ENCODE results near the gene CPN1.
"Not testable (repeated sequence)": the region's sequence is repeated elsewhere in the genome, so short reads cannot be mapped to it uniquely, and the experiment has no call there.

CPN1 gene

DNA sequence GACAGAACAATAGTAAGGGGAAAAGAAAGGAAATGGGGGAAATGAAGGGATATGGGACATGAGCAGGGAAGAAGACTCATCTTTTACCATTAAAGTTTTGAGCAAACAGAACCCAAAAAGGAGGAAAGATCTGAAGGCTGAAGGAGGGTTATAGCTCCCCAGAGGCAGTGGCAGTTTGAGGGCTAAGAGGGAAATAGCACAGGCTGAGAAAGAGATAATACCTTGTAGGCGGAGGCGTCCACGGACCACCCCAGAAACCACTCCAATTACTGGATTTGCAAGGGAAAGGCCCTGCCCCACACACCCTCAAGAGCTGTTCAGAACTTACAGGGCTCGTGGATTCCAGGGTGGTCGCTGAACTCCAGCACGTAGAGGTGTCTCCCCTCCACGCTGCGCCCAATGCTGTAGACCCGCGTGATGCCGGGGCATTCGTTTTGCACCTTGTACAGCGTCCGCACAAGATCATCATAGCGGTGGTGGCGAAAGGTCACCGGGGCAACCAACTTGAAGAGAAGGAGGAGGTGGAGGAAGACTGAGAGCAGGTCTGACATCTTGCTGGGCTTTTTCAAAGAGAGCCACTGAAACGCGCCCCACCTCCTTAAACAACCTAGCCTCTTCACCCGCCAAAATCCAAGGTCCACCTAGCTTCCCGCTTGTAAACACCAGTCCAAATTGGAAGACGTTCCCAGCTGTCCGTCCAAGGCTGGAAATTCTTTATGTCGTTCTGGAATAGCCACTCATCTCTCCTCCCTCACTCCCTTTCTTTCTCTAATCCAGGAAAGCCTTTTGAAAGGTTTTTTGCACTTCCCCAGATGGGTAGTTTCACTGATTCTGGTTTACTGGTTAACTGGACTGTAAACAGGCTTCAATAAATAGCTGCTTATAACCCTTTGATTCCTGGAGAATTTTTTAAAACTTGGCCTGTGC lies at the start of gene CPN1:
Gene CPN1, minus strand, starts transcription at position 795 of the 927 bp plus-strand sequence. Its CDS starts 244 bp downstream, at position 551.
- no peak for DNase-seq (ENCODE audit: low spot score)

DNA sequence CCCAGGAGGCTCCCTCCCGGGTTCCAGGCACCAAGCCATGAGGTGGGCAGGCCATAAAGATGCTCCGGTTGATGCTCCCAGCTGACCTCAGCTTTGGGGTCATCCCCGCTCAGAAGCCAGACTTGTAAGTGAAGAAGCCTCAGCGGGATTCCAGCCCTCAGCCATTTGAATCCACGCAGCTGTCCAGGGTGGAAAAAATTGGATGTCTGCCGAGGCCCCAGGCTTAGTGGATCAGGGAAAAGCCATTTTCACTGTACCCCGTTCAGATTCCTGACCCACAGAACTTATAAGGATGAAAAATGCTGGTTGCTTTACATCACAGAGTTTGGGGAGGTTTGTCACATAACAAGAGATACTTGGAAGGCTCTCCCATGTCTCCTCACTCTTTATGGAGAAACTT lies 49.2 kb upstream of the CPN1 start:
- DNase-seq (ENCODE audit: low spot score): no peak

DNA sequence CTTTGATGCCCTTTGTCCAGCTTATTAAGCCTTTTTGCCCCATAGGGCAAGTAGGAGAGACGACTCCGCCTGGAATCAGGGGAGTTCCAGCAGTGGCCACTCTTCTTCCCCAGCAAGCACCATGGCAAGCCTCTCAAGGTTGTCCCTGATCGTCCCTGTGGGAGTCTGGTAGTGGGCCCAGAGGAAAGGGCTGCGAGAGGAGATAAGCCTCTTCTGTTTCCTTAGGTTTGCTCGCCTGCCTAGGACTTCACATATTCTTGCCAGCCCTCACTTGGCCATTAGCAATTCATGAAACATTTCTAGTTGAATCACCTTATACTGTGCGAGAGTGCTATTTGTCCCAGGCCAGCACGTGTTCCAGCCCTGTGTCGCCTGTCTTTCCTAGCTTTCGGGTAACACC lies 47.8 kb upstream of the CPN1 start:
- no peak for DNase-seq (ENCODE audit: low spot score)

DNA sequence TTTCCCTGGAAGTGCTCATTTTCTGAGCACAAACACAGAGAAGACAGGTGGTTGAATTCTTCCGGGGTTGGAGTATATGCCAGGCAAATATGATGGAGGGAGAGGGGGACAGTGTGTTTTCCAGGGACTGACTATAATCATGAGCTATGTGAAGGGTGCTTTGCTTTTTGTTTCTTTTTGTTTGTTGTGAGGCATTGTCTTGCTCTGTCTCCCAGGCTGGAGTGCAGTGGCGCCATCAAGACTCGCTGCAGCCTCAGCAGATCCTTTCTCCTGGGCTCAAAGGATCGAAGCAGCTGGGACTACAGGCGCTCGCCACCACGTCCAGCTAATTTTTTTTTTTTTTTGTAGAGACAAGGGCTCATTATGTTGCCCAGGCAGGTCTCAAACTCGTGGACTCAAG lies 47.3 kb upstream of the CPN1 start:
- no peak for DNase-seq (ENCODE audit: low spot score)

DNA sequence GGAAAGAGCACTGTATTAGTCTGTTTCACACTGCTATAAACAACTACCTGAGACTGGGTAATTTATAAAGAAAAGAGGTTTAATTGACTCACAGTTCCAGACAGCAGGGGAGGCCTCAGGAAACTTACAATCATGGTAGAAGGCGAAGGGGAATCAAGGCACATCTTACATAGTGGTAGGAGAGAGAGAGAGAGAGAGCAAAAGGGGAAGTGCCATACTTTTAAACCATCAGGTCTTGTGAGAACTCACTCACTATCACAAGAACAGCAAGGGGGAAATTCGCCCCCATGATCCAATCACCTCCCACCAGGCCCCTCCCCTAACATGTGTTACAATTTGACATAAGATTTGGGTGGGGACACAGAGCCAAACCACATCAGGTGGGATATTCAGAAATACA lies 43.7 kb upstream of the CPN1 start:
- DNase-seq (ENCODE audit: low spot score): not testable (repeated sequence)

DNA sequence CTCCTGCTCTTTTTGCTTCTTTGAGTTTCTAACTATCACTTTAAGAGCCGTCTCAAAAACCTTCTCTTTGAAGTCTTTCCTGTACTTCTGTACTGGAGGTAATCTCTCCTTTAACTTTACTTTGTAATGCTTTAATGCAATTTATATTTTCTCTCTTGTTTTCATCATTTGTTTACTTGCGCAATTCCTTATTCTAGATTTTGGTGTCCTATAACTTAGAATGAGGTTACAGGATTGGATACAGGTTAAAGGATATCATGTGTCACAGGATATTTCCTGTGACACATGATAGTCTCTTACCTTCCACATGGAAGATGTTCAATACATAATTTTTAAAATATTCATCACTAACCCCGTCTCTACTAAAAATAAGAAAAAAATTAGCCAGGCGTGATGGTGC lies 42.4 kb upstream of the CPN1 start:
- no peak for DNase-seq (ENCODE audit: low spot score)

DNA sequence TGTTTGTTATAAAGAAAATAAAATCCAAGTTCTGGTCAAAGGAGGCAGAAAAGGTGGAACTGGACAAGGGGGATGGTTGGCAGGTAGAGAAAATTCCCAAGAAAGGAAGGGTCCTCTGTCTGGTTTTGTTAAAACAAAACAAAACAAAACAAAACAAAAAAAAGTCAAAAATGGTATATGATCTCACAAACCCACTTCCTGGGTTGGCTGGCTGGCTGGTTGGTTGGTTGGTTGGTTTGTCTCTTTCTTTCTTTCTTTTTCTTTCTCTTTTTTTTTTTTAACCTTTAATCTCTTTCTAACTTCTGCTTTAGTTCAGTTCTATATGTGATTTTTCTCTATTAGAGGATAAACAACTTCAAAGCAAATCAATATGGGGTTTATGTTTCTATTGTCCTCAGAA lies 41.1 kb upstream of the CPN1 start:
- no peak for DNase-seq (ENCODE audit: low spot score)

DNA sequence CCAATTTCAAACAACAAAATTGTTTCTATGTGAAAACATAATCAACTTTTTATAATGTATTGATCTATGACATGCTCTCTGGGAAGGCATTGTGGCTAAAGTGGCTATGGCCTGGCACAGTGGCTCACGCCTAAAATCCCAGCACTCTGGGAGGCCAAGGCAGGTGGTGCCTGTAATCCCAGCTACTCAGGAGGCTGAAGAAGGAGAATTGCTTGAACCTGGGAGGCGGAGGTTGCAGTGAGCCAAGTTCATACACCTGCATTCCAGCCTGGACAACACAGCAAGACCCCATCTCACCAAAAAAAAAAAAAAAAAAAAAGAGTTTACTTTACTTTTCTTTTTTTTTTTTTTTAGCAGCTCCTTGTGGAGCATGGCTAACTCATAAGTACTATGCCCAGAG lies 38.9 kb upstream of the CPN1 start:
- no peak for DNase-seq (ENCODE audit: low spot score)

DNA sequence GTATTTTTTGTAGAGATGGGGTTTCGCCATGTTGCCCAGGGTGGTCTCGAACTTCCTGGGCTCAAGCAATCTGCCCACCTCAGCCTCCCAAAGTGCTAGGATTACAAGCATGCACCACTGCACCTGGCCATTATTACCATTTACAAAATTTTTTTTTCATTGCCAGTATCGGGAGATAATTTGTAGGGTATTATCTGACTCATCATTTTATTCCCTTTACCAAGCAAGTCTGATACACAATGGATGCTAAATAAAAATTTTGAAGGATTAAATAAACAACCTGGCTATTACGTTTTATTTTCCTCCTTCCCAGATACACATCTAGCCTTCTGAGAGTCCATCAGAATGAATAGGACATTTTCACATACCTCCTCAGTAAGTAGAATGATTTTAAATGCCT lies 38.1 kb upstream of the CPN1 start:
- DNase-seq (ENCODE audit: low spot score): no peak

DNA sequence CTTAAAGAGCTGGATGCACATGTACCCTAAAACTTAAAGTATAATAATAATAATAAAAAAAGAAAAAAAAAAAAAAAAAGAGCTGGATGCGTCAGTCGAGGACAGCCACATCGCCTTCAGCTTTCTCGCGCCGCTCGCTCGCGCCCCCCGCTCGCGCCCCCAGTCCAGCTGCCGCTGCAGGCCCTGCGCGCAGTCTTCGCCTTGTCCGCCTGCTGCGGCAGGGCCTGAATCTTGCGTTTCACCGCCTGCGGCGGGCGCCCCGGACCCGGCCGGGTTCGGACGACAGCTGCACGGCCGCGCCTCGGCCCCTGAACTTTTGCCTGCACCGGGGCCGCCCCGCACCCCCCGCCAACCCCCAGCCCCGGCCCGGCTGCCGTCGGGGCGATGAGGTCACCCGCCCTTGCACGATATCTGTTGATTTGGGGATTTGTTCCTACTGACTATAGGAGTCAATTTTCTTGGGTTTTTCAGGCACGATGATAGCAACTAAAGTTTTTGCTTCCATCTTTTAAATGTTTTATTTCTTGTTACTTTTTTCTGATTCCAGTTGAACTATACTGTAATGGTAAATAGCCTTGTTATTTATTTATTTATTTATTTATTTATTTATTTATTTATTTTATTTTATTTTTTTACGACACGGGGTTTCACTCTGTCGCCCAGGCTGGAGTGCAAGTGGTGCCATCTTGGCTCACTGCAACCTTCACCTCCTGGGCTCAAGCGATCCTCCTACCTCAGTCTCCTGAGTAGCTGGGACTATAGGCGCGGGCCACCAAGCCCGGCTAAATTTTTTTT lies 33.5 kb upstream of the CPN1 start:
- DNase-seq (ENCODE audit: low spot score): no peak

DNA sequence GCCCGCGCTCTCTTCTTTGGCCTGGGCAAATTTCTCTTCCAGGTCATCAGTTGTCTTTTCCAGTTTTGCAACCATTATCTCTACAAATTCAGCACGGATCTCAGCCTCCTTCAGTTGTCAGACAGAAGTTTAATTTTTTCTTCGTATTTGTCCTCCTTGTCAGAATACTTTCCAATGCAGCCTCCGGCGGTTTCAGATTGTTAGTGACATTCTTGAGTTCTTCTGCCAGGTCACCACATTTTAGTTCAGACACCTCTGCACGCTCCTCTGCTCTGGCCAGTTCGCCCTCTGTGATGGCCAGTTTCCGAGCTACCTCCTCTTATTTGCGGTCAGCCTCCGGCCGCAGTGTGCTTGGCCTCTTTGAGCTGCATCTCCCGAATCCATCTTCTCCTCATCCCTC lies 32.8 kb upstream of the CPN1 start:
- DNase-seq (ENCODE audit: low spot score): no peak

DNA sequence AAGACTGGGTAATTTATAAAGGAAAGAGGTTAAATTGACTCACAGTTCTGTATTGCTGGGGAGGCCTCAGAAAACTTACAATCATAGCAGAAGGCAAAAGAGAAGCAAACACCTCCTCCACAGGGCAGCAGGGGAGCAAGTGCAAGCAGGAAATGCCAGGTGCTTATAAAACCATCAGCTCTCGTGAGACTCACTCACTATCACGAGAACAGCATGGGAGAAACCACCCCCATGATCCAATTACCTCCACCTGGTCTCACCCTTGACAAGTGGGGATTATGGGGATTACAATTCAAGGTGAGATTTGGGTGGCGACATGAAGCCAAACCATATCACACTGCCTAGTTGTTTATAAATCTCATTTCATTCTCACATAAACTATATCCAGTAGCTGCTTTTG lies 28.0 kb upstream of the CPN1 start:
- no peak for DNase-seq (ENCODE audit: low spot score)

DNA sequence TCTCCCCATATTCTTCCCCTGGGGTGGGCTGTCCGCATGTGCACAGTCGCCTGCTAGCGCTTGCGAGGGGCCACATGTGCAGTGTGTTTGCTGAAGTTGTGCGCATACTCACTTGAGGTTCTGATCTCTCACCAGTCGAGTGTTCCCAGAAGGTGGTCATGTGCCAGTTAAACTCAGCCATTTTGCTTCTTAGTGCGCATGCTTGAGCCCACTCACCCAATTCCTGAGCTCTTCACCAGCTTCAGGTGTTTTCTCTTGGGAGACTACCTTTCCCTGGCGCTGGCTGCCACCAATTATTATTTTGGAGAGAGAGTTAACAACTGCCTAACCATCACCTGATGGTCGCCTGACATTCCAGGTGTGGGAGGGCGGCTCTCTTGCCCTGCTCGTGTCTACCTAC lies 25.2 kb upstream of the CPN1 start:
- no peak for DNase-seq (ENCODE audit: low spot score)

DNA sequence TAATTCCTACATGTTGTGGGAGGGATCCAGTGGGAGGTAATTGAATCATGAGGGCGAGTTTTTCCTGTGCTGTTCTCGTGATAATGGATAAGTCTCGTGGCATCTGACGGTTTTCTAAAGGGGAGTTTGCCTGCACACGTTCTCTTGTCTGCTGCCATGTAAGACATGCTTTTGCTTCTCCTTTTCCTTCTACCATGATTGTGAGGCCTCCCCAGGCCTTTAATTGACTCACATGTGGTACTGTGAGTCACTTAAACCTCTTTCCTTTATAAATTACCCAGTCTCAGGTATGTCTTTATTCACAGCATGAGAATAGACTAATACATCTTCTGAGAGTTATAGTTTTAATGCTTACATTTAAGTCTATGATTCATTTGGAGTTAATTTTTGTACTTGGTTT lies 22.6 kb upstream of the CPN1 start:
- DNase-seq (ENCODE audit: low spot score): no peak

DNA sequence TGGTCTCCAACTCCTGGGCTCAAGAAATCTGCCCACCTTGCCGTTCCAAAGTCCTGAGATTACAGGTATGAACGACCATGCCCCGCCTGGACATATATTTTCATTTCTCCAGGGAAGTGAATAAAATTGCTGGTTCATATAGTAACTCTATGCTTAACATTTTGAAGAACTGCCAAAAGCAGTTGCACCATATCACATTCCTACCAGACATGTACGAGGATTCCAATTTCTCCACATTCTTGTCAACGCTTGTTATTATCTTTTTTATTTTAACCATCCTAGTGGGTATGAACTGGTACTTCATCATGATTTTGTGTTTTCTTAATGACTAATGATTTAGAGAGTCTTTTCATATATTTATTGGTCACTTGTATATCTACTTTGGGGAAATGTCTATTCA lies 21.9 kb upstream of the CPN1 start:
- no peak for DNase-seq (ENCODE audit: low spot score)

DNA sequence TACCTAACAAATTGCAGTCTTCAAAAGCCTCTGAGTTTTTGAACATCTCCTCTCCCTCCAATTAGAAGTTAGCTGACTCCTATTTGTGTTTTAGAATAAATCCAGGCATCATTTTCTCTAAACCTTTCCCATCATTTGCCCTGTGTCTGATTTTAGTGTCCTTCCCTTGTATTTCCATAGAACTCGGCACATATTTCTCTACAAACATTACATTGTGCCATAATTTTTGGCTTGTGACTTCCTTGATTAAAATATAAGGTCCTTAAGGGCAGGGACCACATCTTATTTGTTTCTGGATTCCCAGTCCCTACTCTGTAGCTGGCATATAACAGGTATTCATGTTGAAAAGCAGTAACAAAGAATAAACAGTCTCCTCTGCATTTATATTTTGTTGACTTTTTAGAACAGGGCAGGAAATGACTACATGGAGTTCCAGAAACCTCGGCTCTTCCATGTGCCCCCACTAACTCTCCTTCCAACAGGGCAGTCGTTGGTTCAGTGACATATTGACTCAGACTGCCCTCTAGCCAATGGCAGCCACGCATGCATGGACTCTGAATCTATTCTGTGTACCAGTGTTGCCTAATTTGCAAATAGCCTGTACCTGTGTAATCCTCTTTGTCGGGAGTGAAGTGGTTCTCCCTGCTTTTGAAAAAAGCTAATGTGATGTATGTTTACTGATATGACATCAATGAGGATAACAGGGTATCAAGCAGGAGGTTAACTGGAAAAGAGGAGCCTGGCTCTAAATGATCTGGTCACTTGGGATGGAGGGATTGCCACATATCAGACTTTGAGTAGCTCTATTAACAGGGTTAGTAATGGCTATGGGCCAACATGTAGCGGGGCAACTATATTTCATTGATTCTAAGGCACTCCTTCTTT lies 19.8 kb upstream of the CPN1 start:
- DNase-seq (ENCODE audit: low spot score): no peak

DNA sequence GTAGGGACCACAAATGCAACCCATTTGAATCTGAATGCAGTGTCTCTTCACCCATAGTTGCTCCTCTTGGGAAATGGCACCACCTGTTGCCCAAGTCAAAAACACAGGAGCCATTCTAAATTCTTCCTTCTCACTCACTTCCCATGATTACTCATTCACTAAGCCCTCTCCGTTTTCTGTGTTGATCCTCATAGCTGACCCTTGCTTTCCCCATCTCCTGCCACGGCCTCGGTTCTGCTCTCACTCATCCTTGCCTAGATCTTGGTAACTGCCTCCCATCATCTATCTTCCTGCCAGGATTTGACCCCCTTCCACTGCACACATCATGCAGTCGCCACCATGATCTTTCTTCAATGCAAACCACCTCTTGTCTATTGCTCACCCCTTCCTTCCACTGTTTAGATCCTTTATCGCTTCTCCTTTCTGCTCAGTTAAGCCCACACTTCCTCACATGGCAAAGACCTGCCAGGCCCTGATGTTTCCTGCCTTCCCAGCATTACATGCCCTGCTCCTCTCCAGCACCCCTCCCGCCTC lies 19.0 kb upstream of the CPN1 start:
- no peak for DNase-seq (ENCODE audit: low spot score)

DNA sequence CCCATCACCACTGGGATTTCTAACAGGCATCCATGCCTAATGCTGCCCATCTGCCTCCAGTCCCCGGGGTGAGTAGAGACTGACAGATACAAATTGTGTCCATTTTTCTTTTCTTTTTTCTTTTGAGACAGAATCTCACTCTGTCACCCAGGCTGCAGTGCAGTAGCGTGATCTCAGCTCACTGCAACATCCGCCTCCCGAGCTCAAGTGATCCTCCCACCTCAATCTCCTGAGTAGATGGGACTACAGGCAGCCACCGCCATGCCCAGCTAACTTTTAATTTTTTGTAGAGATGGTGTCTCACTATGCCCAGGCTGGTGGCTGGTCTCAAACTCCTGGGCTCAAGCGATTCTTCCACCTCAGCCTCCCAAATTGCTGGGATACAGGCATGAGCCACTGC lies 7.6 kb upstream of the CPN1 start:
- DNase-seq (ENCODE audit: low spot score): no peak

DNA sequence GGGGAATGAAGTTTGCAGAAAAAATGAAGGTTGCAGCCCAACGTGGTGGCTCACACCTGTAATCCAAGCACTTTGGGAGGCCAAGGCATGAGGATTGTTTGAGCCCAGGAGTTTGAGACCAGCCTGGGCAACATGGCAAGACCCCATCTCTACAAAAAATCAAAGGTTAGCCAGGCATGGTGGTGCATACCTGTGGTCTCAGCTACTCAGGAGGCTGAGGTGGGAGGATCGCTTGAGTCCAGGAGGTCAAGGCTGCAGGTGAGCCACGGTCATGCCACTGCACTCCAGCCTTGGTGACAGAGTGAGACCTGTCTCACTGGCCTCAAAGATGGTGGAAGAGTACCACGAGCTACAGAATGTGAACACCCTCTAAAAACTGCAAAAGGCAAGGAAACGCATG lies 5.0 kb upstream of the CPN1 start:
- not testable (repeated sequence) for DNase-seq (ENCODE audit: low spot score)

DNA sequence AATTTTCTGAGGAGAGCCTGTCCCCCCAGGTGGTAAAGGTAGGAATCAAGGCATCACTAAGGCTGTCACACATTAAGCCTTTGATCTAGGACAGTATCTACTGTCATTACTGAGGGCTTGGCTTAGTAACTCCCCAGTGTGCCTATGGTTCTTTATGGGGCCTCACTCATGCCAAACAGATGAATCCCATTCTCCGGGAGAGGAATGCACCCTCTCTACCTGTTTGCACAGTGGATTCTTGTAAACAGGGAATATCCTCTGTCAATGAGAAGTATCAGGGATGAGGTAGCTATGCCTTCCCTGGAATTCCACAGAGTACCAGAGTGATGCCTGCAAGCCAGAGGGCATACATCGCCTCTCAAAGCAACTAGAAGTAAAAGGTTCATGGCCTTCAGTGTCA lies 3.9 kb upstream of the CPN1 start:
- no peak for DNase-seq (ENCODE audit: low spot score)

DNA sequence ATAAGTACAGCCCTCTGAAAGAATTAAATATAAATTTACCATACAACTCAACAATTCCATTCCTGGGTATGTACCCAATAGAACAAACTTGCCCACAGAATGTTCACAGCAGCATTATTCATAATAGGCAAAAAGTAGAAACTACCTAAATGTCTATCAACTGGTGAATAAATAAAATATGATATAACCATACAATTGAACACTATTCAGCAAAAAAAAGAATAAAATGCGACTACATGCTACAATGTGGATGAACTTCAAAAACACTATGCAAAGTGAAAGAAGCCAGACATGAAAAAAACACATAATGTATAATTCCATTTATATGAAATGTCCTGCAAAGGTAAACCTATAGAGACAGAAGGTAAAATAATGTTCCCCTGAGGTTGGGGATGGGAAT lies 2.0 kb upstream of the CPN1 start:
- no peak for DNase-seq (ENCODE audit: low spot score)

DNA sequence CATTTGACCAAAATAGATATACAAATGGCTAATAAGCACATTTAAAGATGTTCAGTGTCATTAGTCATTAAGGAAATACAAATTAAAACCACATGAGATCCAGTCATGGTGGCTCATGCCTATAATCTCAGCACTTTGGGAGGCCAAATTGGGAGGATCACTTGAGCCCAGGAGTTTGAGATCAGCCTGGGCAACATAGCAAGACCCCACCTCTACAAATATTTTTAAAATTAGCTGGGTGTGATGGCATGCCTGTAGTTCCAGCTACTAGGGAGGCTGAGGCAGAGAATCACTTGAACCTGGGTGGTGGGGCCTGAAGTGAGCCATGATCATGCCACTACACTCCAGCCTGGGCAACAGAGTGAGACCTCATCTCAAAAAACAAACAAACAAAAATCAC lies 607 bp upstream of the CPN1 start:
- DNase-seq (ENCODE audit: low spot score): not testable (repeated sequence)
